ENCODE data around the gene GLB1L2.
"Not testable (repeated sequence)": the region's sequence is repeated elsewhere in the genome, so short reads cannot be mapped to it uniquely, and the experiment has no call there.

Gene GLB1L2

GRCh38 chr11:134317103-134317502, 14.7 kb upstream of the GLB1L2 start:
- no peaks in the 10 kb centered on the region for H3K36me3 ChIP-seq (ENCODE audit: low read length)
- H3K9me2 ChIP-seq (replicated peaks; ENCODE audit: insufficient read depth, low read length), result no peaks in the 10 kb centered on the region
- TF ChIP-seq, protein P1, sequence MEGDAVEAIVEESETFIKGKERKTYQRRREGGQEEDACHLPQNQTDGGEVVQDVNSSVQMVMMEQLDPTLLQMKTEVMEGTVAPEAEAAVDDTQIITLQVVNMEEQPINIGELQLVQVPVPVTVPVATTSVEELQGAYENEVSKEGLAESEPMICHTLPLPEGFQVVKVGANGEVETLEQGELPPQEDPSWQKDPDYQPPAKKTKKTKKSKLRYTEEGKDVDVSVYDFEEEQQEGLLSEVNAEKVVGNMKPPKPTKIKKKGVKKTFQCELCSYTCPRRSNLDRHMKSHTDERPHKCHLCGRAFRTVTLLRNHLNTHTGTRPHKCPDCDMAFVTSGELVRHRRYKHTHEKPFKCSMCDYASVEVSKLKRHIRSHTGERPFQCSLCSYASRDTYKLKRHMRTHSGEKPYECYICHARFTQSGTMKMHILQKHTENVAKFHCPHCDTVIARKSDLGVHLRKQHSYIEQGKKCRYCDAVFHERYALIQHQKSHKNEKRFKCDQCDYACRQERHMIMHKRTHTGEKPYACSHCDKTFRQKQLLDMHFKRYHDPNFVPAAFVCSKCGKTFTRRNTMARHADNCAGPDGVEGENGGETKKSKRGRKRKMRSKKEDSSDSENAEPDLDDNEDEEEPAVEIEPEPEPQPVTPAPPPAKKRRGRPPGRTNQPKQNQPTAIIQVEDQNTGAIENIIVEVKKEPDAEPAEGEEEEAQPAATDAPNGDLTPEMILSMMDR (IDR thresholded peaks at IDR 0.05; ENCODE audit: insufficient read depth, low read length, poor library complexity, severe bottlenecking), result no peak
- H3K79me2 ChIP-seq (ENCODE audit: insufficient read depth, low read length), result no peaks in the 10 kb centered on the region
- no peak overlapping the region for H3K4me3 ChIP-seq (ENCODE audit: insufficient read depth, low read length, poor library complexity, severe bottlenecking)
- no peaks in the 10 kb centered on the region for H3F3A ChIP-seq (ENCODE audit: insufficient read depth)
- no peak overlapping the region for H2AFZ ChIP-seq (ENCODE audit: low read depth, low read length, severe bottlenecking)
- H3K4me2 ChIP-seq (ENCODE audit: low read depth, low read length, poor library complexity, severe bottlenecking), result no peak overlapping the region
- H3K9me3 ChIP-seq (ENCODE audit: insufficient read depth, low read length), result no peaks in the 10 kb centered on the region
- H4K20me1 ChIP-seq (ENCODE audit: low read depth, low read length), result no peaks in the 10 kb centered on the region
- no peaks in the 10 kb centered on the region for H3K27me3 ChIP-seq (ENCODE audit: low read length)
- H3K9ac ChIP-seq (ENCODE audit: low read length), result no peak overlapping the region
- no peak overlapping the region for H3K27ac ChIP-seq (ENCODE audit: low read depth, low read length)

GRCh38 chr11:134321373-134321772, 10.4 kb upstream of the GLB1L2 start:
- H3K4me2 ChIP-seq (ENCODE audit: low read depth, low read length, poor library complexity, severe bottlenecking); H3F3A ChIP-seq (ENCODE audit: insufficient read depth); H3K9me2 ChIP-seq (replicated peaks; ENCODE audit: insufficient read depth, low read length); H3K9me3 ChIP-seq (ENCODE audit: insufficient read depth, low read length); H2AFZ ChIP-seq (ENCODE audit: low read depth, low read length, severe bottlenecking); H3K36me3 ChIP-seq (ENCODE audit: low read length); H3K9ac ChIP-seq (ENCODE audit: low read length); H3K79me2 ChIP-seq (ENCODE audit: insufficient read depth, low read length); H3K4me3 ChIP-seq (ENCODE audit: insufficient read depth, low read length, poor library complexity, severe bottlenecking); H3K27ac ChIP-seq (ENCODE audit: low read depth, low read length); H4K20me1 ChIP-seq (ENCODE audit: low read depth, low read length); H3K27me3 ChIP-seq (ENCODE audit: low read length): not testable (repeated sequence)

- H3K27me3 ChIP-seq (ENCODE audit: low read length), result no peaks in the 10 kb centered on the region
- H3K36me3 ChIP-seq (ENCODE audit: low read length), result no peaks in the 10 kb centered on the region
- H3K9ac ChIP-seq (ENCODE audit: low read length), result no peak overlapping the region
- no peaks in the 10 kb centered on the region for H3K79me2 ChIP-seq (ENCODE audit: insufficient read depth, low read length)
- no peak overlapping the region for H3K4me2 ChIP-seq (ENCODE audit: low read depth, low read length, poor library complexity, severe bottlenecking)
- TF ChIP-seq, protein P1 (IDR thresholded peaks at IDR 0.05; ENCODE audit: insufficient read depth, low read length, poor library complexity, severe bottlenecking), result no peak
- TF ChIP-seq EZH2phosphoT487 (conservative IDR thresholded peaks at IDR 0.05; ENCODE audit: low read length), result no peak
- H3F3A ChIP-seq (ENCODE audit: insufficient read depth), result no peaks in the 10 kb centered on the region
- H3K4me3 ChIP-seq (ENCODE audit: insufficient read depth, low read length, poor library complexity, severe bottlenecking), result no peak overlapping the region
- no peaks in the 10 kb centered on the region for H4K20me1 ChIP-seq (ENCODE audit: low read depth, low read length)
- H3K27ac ChIP-seq (ENCODE audit: low read depth, low read length), result no peak overlapping the region
- no peaks in the 10 kb centered on the region for H3K9me3 ChIP-seq (ENCODE audit: insufficient read depth, low read length)
- H2AFZ ChIP-seq (ENCODE audit: low read depth, low read length, severe bottlenecking), result no peak overlapping the region
- no peaks in the 10 kb centered on the region for H3K9me2 ChIP-seq (replicated peaks; ENCODE audit: insufficient read depth, low read length)
Measured at GRCh38 chr11:134322553-134322952, 9.2 kb upstream of the GLB1L2 start.

GRCh38 chr11:134328433-134328832, 3.4 kb upstream of the GLB1L2 start:
- Histone ChIP-seq H3K79me2 (ENCODE audit: insufficient read depth, low read length) (no peaks in the 10 kb centered on the region), H2AFZ (ENCODE audit: low read depth, low read length, severe bottlenecking) (no peak overlapping the region), H3K4me2 (ENCODE audit: low read depth, low read length, poor library complexity, severe bottlenecking) (no peak overlapping the region), H3F3A (ENCODE audit: insufficient read depth) (no peaks in the 10 kb centered on the region), H3K27ac (ENCODE audit: low read depth, low read length) (no peak overlapping the region), H3K36me3 (ENCODE audit: low read length) (no peaks in the 10 kb centered on the region), H4K20me1 (ENCODE audit: low read depth, low read length) (no peaks in the 10 kb centered on the region), H3K4me3 (ENCODE audit: insufficient read depth, low read length, poor library complexity, severe bottlenecking) (no peak overlapping the region), H3K9me2 (replicated peaks; ENCODE audit: insufficient read depth, low read length) (no peaks in the 10 kb centered on the region), H3K9ac (ENCODE audit: low read length) (no peak overlapping the region), H3K9me3 (ENCODE audit: insufficient read depth, low read length) (no peaks in the 10 kb centered on the region), H3K27me3 (ENCODE audit: low read length) (no peaks in the 10 kb centered on the region)
- no peak for TF ChIP-seq EZH2phosphoT487 (conservative IDR thresholded peaks at IDR 0.05; ENCODE audit: low read length)
- TF ChIP-seq, protein P1 (IDR thresholded peaks at IDR 0.05; ENCODE audit: insufficient read depth, low read length, poor library complexity, severe bottlenecking), result no peak
